Activated CD4-positive, CD25-positive, alpha-beta regulatory T cell treated with anti-CD3 and anti-CD28 coated beads, Interleukin-2, amount 50 U/mL, for 24 hours (primary cell): ENCODE results near the gene MYLIP.
A peak's percentile ranks its signal among the peaks of the same experiment; 100 is the strongest.

Experiments used
- ATAC-seq, 2 donors: fragments of 150-1000 bp; cut with Tn5 transposase; one replicate each; pipeline ENCODE4 v1.10.0; 2021; ENCODE audit warnings: mild to moderate bottlenecking in 1 of 2, moderate library complexity in 1 of 2

MYLIP gene

GRCh38 chr6:16145038-16145437, 16.2 kb downstream of the MYLIP start:
- ATAC-seq: no peak

- no peak for ATAC-seq
Observed at GRCh38 chr6:16146028-16146427, 17.1 kb downstream of the MYLIP start.

- ATAC-seq: no peak
Observed at GRCh38 chr6:16146527-16146955, 17.7 kb downstream of the MYLIP start.

GRCh38 chr6:16148498-16148897, 19.6 kb downstream of the MYLIP start:
- no peak for ATAC-seq

- no peak for ATAC-seq
Observed at GRCh38 chr6:16149305-16149704, 20.4 kb downstream of the MYLIP start.

- no peak for ATAC-seq
Observed at GRCh38 chr6:16150098-16150497, 21.2 kb downstream of the MYLIP start.

GRCh38 chr6:16153211-16153820, 24.4 kb downstream of the MYLIP start:
- no peak for ATAC-seq

- no peak for ATAC-seq
Observed at GRCh38 chr6:16154904-16155303, 26.0 kb downstream of the MYLIP start.

GRCh38 chr6:16157492-16157891, 28.6 kb downstream of the MYLIP start:
- ATAC-seq: no peak

GRCh38 chr6:16157909-16158308, 29.0 kb downstream of the MYLIP start:
- ATAC-seq: no peak

GRCh38 chr6:16158943-16159557, 30.2 kb downstream of the MYLIP start:
- no peak for ATAC-seq

GRCh38 chr6:16160794-16161193, 31.9 kb downstream of the MYLIP start:
- ATAC-seq: no peak

GRCh38 chr6:16162003-16162402, 33.1 kb downstream of the MYLIP start:
- peak in 1 of 2 donors; percentile 21 for ATAC-seq

GRCh38 chr6:16163066-16163465, 34.2 kb downstream of the MYLIP start:
- no peak for ATAC-seq

- ATAC-seq: no peak
Observed at GRCh38 chr6:16163535-16164300, 34.8 kb downstream of the MYLIP start.

GRCh38 chr6:16165641-16166040, 36.8 kb downstream of the MYLIP start:
- ATAC-seq: no peak

- ATAC-seq: no peak
Observed at GRCh38 chr6:16166871-16167608, 38.2 kb downstream of the MYLIP start.

GRCh38 chr6:16168121-16168520, 39.2 kb downstream of the MYLIP start:
- ATAC-seq: no peak

- no peak for ATAC-seq
Observed at GRCh38 chr6:16168858-16169257, 40.0 kb downstream of the MYLIP start.

- ATAC-seq: no peak
Observed at GRCh38 chr6:16171400-16171799, 42.5 kb downstream of the MYLIP start.

- ATAC-seq: no peak
Observed at GRCh38 chr6:16173167-16173940, 44.5 kb downstream of the MYLIP start.

GRCh38 chr6:16174416-16175078, 45.7 kb downstream of the MYLIP start:
- no peak for ATAC-seq
